HepG2 (cell line): ENCODE data around the gene NDUFS7. TPM values are rescaled to one million over a fixed set of nuclear protein-coding genes. Genes with fewer than 3 reads are reported as not detected.

Source experiments
- CREM ChIP-seq, 2 experiments: sonication (generic) in 1 of 2; formaldehyde crosslinking in 1 of 2; IDR thresholded peaks; 2 replicates each; pipeline versions ENCODE4 v1.4.0 to v1.6.1; 2016 to 2020; ENCODE audit warnings: antibody characterized with exemption in 1 of 2, mild to moderate bottlenecking in 1 of 2, missing genetic modification reagents in 1 of 2
- IKZF4 ChIP-seq: sonication (generic); formaldehyde crosslinking; IDR thresholded peaks from 2 replicates; pipeline ENCODE4 v1.5.1; 2020; ENCODE audit warnings: borderline replicate concordance, mild to moderate bottlenecking, low read depth, missing genetic modification reagents; ENCODE audit errors: not compliant biosample characterization
- JUN ChIP-seq: sonication (generic); formaldehyde crosslinking; IDR thresholded peaks from 2 replicates; pipeline ENCODE4 v1.4.0; 2020; ENCODE audit warnings: mild to moderate bottlenecking, missing genetic modification reagents
- KDM4B ChIP-seq: sonication (generic); formaldehyde crosslinking; IDR thresholded peaks from 2 replicates; pipeline ENCODE4 v1.4.0; 2020; ENCODE audit warnings: missing genetic modification reagents
- KIAA2018 ChIP-seq: sonication (generic); formaldehyde crosslinking; IDR thresholded peaks from 2 replicates; pipeline ENCODE4 v1.5.0; 2020; ENCODE audit warnings: mild to moderate bottlenecking, missing genetic modification reagents, borderline replicate concordance
- PCBP2 ChIP-seq: fragments of 200-400 bp; formaldehyde crosslinking; optimal IDR thresholded peaks from 2 replicates; pipeline ENCODE3; 2018; ENCODE audit warnings: low read length, low read depth; ENCODE audit not compliant: poor library complexity, severe bottlenecking
- SIN3B ChIP-seq: fragments of 150-350 bp; IDR thresholded peaks from 2 replicates; pipeline ENCODE4 v1.6.1; 2014; ENCODE audit warnings: low read length
- SMAD9 ChIP-seq: sonication (generic); formaldehyde crosslinking; IDR thresholded peaks from 2 replicates; pipeline ENCODE4 v1.5.1; 2020; ENCODE audit warnings: mild to moderate bottlenecking, missing genetic modification reagents
- SOX6 ChIP-seq, 2 experiments: fragments of 450-650 bp in 1 of 2; sonication (generic) in 1 of 2; formaldehyde crosslinking in 1 of 2; IDR thresholded peaks; 2 replicates each; pipeline versions ENCODE4 v1.4.0 to v1.6.1; 2017 to 2020; ENCODE audit warnings: antibody characterized with exemption in 1 of 2, mild to moderate bottlenecking in 1 of 2, missing genetic modification reagents in 1 of 2
- TCF12 ChIP-seq, 2 experiments: fragments of 450-650 bp in 1 of 2; sonication (generic) in 1 of 2; formaldehyde crosslinking in 1 of 2; IDR thresholded peaks; 2 replicates each; pipeline versions ENCODE4 v1.6.1 to v1.8.0; 2017 to 2022; ENCODE audit warnings: antibody characterized with exemption in 1 of 2, mild to moderate bottlenecking in 1 of 2, missing genetic modification reagents in 1 of 2, moderate library complexity in 1 of 2
- TSC22D2 ChIP-seq: sonication (generic); formaldehyde crosslinking; IDR thresholded peaks from 2 replicates; pipeline ENCODE4 v1.5.1; 2020; ENCODE audit warnings: missing genetic modification reagents, mild to moderate bottlenecking, borderline replicate concordance
- ZBTB38 ChIP-seq: sonication (generic); formaldehyde crosslinking; IDR thresholded peaks from 2 replicates; pipeline ENCODE4 v1.5.1; 2020; ENCODE audit warnings: mild to moderate bottlenecking, missing genetic modification reagents
- ZMAT5 ChIP-seq: sonication (generic); formaldehyde crosslinking; IDR thresholded peaks from 2 replicates; pipeline ENCODE4 v1.5.0; 2020; ENCODE audit warnings: mild to moderate bottlenecking, low read depth, missing genetic modification reagents, borderline replicate concordance
- ZNF660 ChIP-seq: sonication (generic); formaldehyde crosslinking; IDR thresholded peaks from 2 replicates; pipeline ENCODE4 v1.5.1; 2020; ENCODE audit warnings: mild to moderate bottlenecking, low read depth, missing genetic modification reagents, borderline replicate concordance
- ZNF724P ChIP-seq: sonication (generic); formaldehyde crosslinking; IDR thresholded peaks from 2 replicates; pipeline ENCODE4 v1.8.0; 2022; ENCODE audit warnings: missing genetic modification reagents, borderline replicate concordance
- ZNF775 ChIP-seq: sonication (generic); formaldehyde crosslinking; IDR thresholded peaks from 2 replicates; pipeline ENCODE4 v1.4.0; 2020; ENCODE audit warnings: missing genetic modification reagents, mild to moderate bottlenecking, moderate library complexity, borderline replicate concordance
- ZZZ3 ChIP-seq: sonication (generic); formaldehyde crosslinking; IDR thresholded peaks from 2 replicates; pipeline ENCODE4 v1.4.0; 2020; ENCODE audit warnings: missing genetic modification reagents, mild to moderate bottlenecking, borderline replicate concordance
- polyA plus RNA-seq, 8 experiments: library from polyadenylated mRNA; depleted of rRNA in 3 of 8; stranded (reverse) in 7 of 8; unstranded in 1 of 8; fragments of >200 nt; fragmentation: Illumina TruSeq in 4 of 8; extraction: Trizol in 4 of 8; gene quantifications; 2 replicates each; pipeline versions ENCODE4 v1.2.1 to v1.2.3, GENCODE V29; 2011 to 2016; ENCODE audit warnings: low read depth in 4 of 8, missing spikeins in 1 of 8, mixed read lengths in 1 of 8; ENCODE audit not compliant: insufficient read depth in 1 of 8
- total RNA-seq, 5 experiments: library from RNA; depleted of rRNA; stranded (reverse); fragments of >200 nt; fragmentation: Illumina TruSeq; extraction: Trizol; gene quantifications; 2 replicates each; pipeline ENCODE4 v1.2.3, GENCODE V29; 2016; ENCODE audit warnings: low read depth in 1 of 5
- TF ChIP-seq, protein P1 (sequence below): sonication (generic); formaldehyde crosslinking; IDR thresholded peaks from 2 replicates; pipeline ENCODE4 v1.8.1; 2023; ENCODE audit warnings: missing genetic modification reagents, inconsistent platforms, borderline replicate concordance

Gene NDUFS7
- total and polyA plus RNA-seq, 2 of the 13 experiments (the other 11 are each of a cell fraction or from before 2014, with no cell fraction given) = 34.3 to 66.9 TPM

DNA sequence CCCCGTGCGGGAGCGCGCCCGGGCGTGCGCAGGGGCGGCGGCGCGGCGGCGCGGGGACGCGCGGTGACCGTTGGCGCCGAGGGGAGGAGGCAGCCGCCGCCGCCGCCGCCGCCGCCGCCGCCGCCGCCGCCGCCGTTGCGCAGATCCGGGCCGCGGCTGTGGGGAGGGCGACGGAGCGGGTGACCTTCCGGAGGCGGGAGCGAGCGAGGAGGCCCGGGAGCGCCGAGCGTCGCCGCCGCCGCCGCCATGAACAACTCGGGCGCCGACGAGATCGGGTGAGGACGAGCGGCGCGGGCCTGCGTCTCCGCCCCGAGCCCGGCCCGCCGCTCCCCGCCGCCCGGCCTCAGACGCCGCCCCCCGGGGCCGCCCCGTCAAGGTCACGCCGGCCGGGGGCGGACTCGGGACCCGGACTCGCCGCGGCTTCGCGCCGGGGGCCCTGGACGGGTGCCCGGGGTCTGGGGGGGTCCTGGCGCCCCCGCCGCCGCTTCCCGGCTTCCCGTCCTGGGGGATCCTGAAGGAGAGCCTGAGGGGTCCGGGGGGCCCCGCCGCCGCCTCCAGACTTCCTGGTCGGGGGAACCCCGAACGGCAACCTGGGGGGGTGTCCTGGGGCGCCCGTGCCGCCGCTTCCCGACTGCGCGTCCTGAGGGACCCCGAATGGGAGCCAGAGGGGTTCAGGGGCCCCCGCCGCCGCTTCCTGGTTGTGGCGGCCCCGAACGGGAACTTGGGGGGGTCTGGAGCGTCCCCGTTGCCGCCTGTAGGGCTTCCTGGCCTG is 24.0 kb downstream of the NDUFS7 start, which contains the start of gene DAZAP1 (continued):
- TF ChIP-seq CREM (IDR thresholded peaks at IDR 0.05) (no peak), CREM (CRISPR knock-in tag; IDR thresholded peaks at IDR 0.05) (no peak), ZBTB38 (CRISPR knock-in tag) (no peak), PCBP2 (no peak), ZNF724P (CRISPR knock-in tag) (no peak), KIAA2018 (CRISPR knock-in tag) (no peak), SOX6 (IDR thresholded peaks at IDR 0.05) (no peak), SOX6 (CRISPR knock-in tag; IDR thresholded peaks at IDR 0.05) (no peak), KDM4B (CRISPR knock-in tag) (no peak), ZZZ3 (no peak), TCF12 (IDR thresholded peaks at IDR 0.05) (no peak), TCF12 (CRISPR knock-in tag; IDR thresholded peaks at IDR 0.05) (0 out of 2 replicates have a peak, but pooled peaks have one; percentile 12), SIN3B (no peak), ZNF775 (CRISPR knock-in tag) (no peak), TSC22D2 (no peak), ZNF660 (CRISPR knock-in tag) (no peak), JUN (CRISPR knock-in tag) (no peak), IKZF4 (CRISPR knock-in tag) (peak; percentile 22), SMAD9 (CRISPR knock-in tag) (no peak), ZMAT5 (CRISPR knock-in tag) (no peak)
- TF ChIP-seq, protein P1, sequence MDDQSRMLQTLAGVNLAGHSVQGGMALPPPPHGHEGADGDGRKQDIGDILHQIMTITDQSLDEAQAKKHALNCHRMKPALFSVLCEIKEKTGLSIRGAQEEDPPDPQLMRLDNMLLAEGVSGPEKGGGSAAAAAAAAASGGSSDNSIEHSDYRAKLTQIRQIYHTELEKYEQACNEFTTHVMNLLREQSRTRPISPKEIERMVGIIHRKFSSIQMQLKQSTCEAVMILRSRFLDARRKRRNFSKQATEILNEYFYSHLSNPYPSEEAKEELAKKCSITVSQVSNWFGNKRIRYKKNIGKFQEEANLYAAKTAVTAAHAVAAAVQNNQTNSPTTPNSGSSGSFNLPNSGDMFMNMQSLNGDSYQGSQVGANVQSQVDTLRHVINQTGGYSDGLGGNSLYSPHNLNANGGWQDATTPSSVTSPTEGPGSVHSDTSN (CRISPR knock-in tag) = no peak
